ENCODE measurements around the gene UBE2J1.
A peak's percentile ranks its signal among the peaks of the same experiment; 100 is the strongest.

UBE2J1 gene

DNA sequence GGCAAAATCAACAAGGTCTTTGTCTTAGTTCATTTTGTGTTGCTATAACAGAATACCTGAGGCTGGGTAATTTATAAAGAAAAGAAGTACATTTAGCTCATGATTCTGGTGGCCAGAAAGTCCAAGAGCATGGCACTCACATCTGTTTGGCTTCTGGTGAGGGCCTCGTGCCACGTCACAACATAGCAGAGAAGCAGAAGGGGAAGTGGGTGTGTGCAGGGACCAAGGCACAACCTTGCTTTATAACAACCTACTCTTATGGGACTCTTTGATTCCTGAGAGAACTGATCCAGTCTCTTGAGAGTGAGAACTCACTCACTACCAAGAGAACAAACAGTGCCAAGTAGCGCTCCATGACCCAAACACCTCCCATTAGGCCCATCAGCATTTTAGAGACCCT lies 62.8 kb downstream of the UBE2J1 start:
- DNase-seq (ENCODE audit: low read depth): no peak

DNA sequence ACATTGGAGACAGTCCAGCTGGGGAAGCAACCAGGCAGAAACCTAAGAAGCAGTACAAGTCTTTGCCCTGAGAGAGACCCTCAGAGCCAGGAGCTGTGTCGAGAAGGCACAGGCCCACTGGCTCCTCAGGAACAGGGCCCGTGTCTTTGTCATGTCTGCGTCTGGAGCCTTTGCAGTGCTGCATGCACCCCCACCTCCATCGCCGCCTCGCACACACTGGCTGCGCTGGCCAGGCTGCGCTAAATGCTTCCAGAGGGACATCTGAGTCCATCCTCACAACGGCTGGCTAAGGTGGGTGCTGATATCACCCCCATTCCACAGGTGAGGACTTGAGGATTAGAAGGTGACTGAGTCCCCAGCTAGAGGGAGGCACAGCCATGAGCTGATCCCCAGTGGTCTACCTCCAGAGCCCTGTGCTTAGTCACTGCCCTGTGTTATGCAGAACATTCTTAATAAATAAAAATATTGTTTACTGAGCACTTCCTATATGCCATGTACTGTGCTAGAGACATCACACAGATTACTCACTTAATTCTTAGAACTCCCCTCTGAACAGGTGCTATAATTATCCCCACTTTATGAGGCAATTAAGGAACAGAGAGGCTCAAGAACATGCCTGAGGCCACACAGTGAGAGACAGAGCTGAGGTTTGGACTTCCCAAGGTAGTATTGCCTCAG lies 65.0 kb downstream of the UBE2J1 start:
- no peak for DNase-seq (ENCODE audit: low read depth)

DNA sequence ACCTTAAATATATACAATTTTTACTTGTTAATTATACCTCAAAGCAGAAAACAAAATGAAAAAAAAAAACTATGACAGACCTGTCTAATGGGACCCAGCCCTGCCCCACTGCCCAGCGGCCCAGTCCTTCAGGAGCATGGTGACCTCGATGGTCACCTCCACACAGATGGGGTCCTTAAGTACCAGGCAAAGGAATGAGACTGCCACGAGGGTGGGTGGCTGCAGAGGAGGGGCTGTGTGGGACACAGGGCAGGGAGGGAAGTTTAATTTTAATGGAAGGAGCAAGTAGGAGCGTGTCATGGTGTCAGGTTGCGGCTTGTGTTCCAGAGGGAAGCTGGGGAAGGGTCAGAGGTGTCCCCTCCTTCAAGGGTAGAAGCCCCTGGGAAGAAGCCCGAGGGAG lies 66.0 kb downstream of the UBE2J1 start:
- no peak for DNase-seq (ENCODE audit: low read depth)

DNA sequence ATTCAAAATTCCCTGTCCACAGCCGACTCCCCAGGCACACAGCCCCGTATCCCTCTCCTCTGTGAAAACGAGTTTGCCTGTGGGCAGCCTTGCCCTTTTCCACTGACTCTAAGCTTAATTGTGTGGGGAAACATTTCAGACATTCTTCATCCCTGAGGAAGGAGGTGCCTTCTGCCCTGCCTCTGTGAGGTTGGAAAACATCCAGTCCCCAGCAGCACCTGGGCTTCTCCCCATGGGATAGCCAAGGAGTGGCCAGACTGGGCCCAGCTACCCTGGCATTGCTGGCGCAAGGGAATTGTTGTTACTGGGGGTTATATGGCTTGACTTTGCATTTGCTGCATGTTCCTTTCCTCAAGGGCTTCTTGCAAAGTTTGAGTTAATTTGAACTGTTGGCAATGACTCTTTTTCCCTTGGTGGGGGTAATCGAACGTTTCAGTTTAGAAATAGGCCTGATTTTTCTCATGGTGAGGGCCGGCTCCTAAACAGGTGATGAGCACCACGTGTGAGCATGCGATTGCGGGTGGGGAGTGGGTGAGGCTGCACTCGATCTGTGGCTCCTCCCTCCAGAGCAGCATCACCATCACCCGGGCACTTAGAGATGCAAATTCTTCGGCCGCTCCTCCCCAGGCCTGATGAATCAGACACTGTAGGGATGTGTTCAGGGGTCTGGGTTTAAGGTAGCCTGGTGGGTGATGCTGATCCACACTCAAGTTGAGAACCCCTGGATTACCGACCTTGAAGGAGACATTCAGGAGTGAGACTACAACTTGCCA lies 67.4 kb downstream of the UBE2J1 start:
- DNase-seq (ENCODE audit: low read depth): no peak

DNA sequence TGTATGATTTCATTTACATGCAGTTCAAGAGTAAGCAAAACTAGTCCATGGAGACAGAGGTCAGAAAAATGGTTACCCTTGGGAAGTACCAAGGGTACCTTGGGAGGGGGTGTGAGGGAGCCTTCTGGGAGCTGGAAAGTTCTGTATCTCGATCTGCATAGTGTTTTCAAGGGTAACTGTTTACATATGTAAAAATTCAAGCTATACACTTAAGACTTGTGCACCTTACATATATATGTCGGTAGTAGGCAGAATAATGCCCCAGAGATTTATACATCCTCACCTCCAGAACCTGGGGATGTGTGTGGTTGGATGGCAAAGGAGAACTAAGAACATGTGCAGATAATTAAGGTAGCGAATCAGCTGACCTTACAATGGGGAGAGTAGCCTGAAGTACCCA lies 68.4 kb downstream of the UBE2J1 start:
- no peak for DNase-seq (ENCODE audit: low read depth)

DNA sequence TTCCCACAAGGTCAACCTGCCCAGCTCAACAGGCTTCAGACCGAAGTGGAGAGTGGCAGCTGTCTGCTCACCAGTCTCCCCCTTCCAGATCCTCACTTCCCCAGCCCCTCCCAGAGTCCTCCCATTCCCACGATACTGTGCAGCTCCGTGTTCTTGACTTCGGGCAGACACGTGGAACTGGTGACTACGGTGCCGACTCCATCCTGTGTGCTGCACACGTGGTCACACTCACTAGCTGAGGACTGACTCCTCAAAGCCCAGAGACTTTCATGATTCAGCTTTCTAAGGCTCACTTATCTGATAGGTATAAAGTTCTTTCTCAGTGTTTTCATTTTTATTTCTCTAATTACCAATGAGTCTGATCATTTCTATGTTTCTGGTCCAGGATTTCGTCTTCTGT lies 69.8 kb downstream of the UBE2J1 start:
- DNase-seq (ENCODE audit: low read depth): no peak

DNA sequence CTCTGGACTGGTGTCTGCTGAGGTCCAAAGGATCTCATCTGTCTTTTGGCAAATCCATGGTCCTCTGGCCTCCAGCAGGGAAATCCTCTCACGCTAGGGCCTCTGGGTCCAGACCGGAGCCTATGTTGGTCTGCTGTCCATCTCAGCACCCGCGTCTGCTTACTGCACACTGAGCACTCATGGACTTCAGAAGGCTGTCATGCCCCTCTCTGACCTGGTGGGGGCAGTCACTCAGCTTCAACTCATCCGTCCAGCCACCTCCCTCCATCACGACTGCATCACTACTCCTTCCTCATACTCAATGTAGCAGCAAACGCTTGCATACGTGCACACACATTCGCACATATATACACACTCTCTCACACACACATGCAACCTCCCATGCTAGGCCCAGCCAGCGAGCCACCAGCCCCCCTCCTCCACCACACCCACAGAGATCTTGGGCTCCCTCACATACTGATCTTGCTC lies 70.7 kb downstream of the UBE2J1 start:
- peak; percentile 68 for DNase-seq (ENCODE audit: low read depth)

DNA sequence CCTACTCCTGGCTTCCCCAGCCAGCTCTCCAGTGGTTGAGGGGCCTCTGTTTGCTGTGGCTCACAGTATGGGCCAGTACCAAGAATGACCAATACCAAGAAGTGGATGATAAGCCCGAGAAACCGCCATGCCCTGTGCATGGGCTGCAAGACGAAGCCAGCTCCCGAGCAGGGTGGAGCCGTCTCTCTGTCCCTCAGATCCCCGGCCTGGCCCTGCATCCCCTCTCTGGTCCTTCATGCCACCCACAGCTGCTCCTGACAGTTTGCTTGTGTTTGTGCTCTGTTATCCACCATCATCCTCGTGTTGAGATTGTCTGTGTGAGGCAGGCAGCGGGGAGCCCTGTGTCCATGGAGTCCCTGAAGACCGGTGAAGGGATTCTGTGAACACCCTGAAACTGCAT lies 73.6 kb downstream of the UBE2J1 start:
- DNase-seq (ENCODE audit: low read depth): no peak

All from amniotic epithelial cell (primary cell).